ENCODE results near the gene CLCN5. TPM values are rescaled to one million over a fixed set of nuclear protein-coding genes. Genes with fewer than 3 reads are reported as not detected.

CLCN5 gene
- total RNA-seq, 1 donor from 2014 or later, result 4.9 TPM

DNA sequence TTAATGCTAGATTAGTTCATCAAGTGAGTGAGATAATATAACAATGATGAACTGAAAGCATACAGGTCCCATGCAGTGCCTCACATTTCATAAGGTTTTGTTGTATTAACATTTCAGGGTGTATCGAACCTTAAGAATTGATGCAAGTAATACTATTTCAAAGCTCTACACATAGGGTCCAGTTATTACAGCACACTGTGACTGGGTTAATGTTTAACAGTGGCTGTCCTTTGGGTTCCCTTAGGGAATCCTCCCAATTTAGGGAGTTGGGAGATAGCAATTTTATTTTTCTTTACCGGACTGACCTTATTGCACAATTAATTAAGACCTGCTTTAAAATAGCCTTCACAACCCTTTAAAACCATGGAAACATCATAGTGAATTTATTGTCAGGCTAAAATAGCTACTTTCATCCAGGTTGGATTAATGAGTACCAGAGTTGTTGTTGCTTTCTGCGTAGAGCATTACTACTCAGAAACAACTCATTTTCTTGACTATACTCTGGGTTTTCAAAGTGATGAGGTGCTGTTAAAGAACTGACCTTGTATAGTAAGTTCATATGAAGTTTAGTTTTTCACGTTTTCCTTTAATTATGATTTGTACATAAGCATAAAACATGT is 144.0 kb downstream of the CLCN5 start:
- Histone ChIP-seq H3K27me3 (no peaks in the 10 kb centered on the region), H3K27ac (no peak overlapping the region), H3K36me3 (no peaks in the 10 kb centered on the region), H3K9me3 (no peaks in the 10 kb centered on the region), H3K4me1 (no peaks in the 10 kb centered on the region), H3K4me3 (no peak overlapping the region)
- intact Hi-C loops (cut with DNase I), result no loop called here
- TF ChIP-seq, protein P1, sequence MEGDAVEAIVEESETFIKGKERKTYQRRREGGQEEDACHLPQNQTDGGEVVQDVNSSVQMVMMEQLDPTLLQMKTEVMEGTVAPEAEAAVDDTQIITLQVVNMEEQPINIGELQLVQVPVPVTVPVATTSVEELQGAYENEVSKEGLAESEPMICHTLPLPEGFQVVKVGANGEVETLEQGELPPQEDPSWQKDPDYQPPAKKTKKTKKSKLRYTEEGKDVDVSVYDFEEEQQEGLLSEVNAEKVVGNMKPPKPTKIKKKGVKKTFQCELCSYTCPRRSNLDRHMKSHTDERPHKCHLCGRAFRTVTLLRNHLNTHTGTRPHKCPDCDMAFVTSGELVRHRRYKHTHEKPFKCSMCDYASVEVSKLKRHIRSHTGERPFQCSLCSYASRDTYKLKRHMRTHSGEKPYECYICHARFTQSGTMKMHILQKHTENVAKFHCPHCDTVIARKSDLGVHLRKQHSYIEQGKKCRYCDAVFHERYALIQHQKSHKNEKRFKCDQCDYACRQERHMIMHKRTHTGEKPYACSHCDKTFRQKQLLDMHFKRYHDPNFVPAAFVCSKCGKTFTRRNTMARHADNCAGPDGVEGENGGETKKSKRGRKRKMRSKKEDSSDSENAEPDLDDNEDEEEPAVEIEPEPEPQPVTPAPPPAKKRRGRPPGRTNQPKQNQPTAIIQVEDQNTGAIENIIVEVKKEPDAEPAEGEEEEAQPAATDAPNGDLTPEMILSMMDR (IDR thresholded peaks at IDR 0.05), result no peak
- TF ChIP-seq POLR2A (IDR thresholded peaks at IDR 0.05) (no peak), POLR2AphosphoS5 (IDR thresholded peaks at IDR 0.05; ENCODE audit: insufficient read depth in 1 of 2, low read depth in 1 of 2) (no peak)
- no peak for DNase-seq (ENCODE audit: extremely low spot score in 2 of 2)

DNA sequence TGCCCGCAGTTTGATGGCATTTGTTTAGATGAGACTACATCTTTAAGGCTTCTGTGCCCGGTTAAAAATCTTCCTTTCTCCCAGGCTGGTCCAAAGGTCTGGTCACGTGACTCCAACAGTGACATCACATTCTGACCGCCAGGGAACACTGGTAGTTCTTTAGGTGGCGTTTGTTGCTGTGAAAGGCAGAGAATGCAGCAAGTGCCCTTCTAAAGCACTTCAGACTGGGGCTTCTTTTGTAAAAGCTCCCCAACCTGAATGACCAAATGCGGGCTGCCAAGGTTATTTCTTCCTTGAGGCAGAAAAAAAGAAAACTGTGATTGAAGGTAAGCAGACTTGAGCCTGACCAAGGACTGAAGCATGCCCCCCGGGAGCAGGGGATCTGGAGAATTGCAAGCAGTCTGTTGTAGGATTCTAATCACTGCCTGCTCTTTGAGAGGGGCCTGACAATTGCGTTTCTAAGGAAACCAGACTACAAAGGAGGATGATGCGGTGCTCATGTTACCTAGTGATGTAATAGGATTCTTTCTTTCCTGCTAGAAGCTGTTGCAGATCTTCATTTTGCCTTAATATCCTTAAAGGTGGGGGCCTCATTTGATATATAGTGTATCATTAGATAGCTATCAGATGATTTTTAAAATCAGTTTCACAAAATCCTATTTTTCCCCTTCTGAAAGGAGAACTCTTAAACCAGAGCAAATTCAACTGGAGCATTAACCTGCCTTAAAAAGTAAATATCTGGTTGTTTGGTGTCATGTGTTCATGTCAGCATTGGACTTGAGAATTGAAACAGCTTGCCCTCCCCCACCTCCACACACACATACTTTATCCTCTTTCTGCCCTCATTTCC is 145.3 kb downstream of the CLCN5 start:
- Histone ChIP-seq H3K4me3 (no peak overlapping the region), H3K4me1 (no peaks in the 10 kb centered on the region), H3K36me3 (no peaks in the 10 kb centered on the region), H3K9me3 (no peaks in the 10 kb centered on the region), H3K27me3 (no peaks in the 10 kb centered on the region), H3K27ac (no peak overlapping the region)
- no peak for DNase-seq (ENCODE audit: extremely low spot score in 2 of 2)
- TF ChIP-seq, protein P1 (IDR thresholded peaks at IDR 0.05), result no peak
- TF ChIP-seq POLR2A (IDR thresholded peaks at IDR 0.05) (no peak), POLR2AphosphoS5 (IDR thresholded peaks at IDR 0.05; ENCODE audit: insufficient read depth in 1 of 2, low read depth in 1 of 2) (no peak)
- intact Hi-C loops (cut with DNase I), result no loop called here

DNA sequence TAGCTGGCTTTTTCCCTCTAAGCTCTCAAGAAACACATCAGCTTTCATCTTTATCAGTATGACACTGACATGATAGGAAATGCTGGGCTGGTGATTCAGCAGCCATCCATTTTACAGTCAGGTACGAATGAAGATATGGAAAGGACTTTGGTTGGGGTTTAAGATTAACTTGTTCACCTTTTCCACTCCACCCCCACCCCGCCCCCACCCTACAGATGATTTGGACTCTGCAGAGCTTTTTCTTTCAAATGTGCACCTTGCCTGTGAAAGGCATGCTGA is 145.8 kb downstream of the CLCN5 start:
- Histone ChIP-seq H3K9me3 (no peaks in the 10 kb centered on the region), H3K27me3 (no peaks in the 10 kb centered on the region), H3K4me1 (no peaks in the 10 kb centered on the region), H3K4me3 (no peak overlapping the region), H3K36me3 (no peaks in the 10 kb centered on the region), H3K27ac (no peak overlapping the region)
- DNase-seq (ENCODE audit: extremely low spot score in 2 of 2), result no peak
- intact Hi-C loops (cut with DNase I), result no loop called here
- TF ChIP-seq POLR2A (IDR thresholded peaks at IDR 0.05), result no peak
- TF ChIP-seq POLR2AphosphoS5 (IDR thresholded peaks at IDR 0.05; ENCODE audit: insufficient read depth in 1 of 2, low read depth in 1 of 2), result no peak
- TF ChIP-seq, protein P1 (IDR thresholded peaks at IDR 0.05), result no peak

DNA sequence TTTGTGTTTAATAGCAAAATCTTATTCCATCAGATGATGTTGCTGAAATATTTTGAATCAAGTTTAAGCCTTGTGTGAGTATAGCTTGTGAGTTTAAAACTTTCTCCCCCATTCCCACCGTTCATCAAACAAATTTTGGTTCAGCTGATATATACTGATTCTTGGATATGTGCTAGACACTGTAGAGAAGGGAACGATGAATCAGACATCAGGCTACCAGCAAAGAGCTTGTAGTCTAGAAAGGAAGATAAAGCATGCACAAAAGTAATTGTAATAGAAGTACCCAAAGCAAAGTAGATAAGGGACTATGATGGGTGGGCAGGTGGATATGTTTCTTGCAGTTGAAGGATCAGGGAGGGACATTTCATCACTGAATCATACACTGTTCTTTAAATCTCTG is 146.5 kb downstream of the CLCN5 start:
- no peaks in the 10 kb centered on the region for H3K27me3 ChIP-seq
- no peaks in the 10 kb centered on the region for H3K9me3 ChIP-seq
- DNase-seq (ENCODE audit: extremely low spot score in 2 of 2), result no peak
- H3K4me3 ChIP-seq, result no peak overlapping the region
- intact Hi-C loops (cut with DNase I), result no loop called here
- H3K27ac ChIP-seq, result no peak overlapping the region
- H3K36me3 ChIP-seq, result no peaks in the 10 kb centered on the region
- TF ChIP-seq POLR2A (IDR thresholded peaks at IDR 0.05) (no peak), POLR2AphosphoS5 (IDR thresholded peaks at IDR 0.05; ENCODE audit: insufficient read depth in 1 of 2, low read depth in 1 of 2) (no peak)
- TF ChIP-seq, protein P1 (IDR thresholded peaks at IDR 0.05), result no peak
- H3K4me1 ChIP-seq, result no peaks in the 10 kb centered on the region

DNA sequence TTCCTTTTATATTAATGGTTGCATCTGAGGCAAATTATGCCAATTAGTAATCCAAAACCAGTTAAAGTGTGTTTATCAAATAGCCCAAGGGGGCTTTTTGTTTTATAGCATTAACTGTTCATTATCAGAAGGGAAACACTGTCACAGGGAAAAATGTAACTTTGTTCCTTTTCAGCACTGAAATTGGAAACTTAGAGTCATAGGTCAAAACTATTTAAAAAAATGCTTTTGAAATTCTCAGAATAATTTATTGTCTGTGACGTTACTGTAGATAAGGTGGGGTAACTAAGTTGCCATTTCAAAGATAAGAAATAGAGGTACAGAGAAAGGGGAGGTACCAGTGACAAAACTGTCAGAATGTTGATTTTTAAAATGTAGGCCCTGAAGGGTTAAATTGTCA is 149.1 kb downstream of the CLCN5 start:
- Histone ChIP-seq H3K4me3 (no peak overlapping the region), H3K9me3 (no peaks in the 10 kb centered on the region), H3K36me3 (no peaks in the 10 kb centered on the region), H3K4me1 (no peaks in the 10 kb centered on the region), H3K27ac (no peak overlapping the region), H3K27me3 (no peaks in the 10 kb centered on the region)
- no peak for DNase-seq (ENCODE audit: extremely low spot score in 2 of 2)
- TF ChIP-seq, protein P1 (IDR thresholded peaks at IDR 0.05), result no peak
- TF ChIP-seq POLR2AphosphoS5 (IDR thresholded peaks at IDR 0.05; ENCODE audit: insufficient read depth in 1 of 2, low read depth in 1 of 2), result no peak
- TF ChIP-seq POLR2A (IDR thresholded peaks at IDR 0.05), result no peak
- intact Hi-C loops (cut with DNase I), result no loop called here
